EH (cell line): ENCODE measurements around the gene UBE2L3.

Source experiments
- DNase-seq: peaks from one replicate; pipeline ENCODE4 v3.0.0-alpha.2; 2015; ENCODE audit warnings: low read depth

UBE2L3 gene

GRCh38 chr22:21646608-21647590 is 79.4 kb downstream of the UBE2L3 start:
- DNase-seq, result peak; percentile 82

DNA sequence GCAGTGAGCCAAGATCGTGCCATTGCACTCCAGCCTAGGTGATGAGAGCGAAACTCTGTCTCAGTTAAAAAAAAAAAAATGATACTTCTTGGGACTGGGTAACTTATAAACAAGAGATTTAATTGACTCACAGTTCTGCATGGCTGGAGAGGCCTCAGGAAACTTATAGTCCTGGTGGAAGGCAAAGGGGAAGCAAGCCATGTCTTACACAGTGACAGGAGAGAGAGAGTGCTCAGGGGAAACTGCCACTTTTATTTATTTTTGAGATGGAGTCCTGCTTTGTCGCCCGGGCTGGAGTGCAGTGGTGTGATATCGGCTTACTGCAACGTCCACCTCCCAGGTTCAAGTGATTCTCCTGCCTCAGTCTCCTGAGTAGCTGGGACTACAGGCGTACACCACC is 82.8 kb downstream of the UBE2L3 start:
- no peak for DNase-seq

DNA sequence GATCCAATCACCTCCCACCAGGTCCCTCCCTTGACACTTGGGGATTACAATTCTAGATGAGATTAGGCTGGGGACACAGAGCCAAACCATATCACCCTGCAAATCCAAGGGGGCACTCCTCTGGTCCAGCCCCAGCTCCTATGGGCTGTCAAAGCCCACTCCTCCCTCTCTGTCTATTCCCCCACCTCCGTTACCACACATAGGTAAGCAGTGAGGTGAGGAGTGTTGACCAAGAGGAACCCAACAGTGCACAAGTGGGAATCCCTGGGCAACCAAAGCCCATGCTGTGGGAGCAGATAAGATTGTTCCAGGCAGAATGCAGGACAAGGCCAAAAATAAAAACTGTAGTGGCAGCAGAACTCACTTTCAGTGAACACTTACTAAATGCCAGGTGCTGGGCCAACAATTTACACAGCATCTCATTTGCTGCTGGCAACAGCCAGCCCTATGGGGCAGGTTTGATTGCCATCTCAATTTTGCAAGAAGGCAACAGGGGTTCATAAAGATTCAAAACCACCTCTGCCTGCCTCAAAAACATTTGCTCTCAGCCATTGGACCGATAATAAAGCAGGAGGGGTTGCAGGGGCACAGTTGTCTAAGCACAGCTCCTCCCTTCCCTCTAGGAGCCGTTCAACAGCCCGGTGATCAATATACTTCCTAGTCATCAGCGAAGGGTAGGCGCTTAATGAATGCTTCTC is 83.5 kb downstream of the UBE2L3 start:
- no peak for DNase-seq

DNA sequence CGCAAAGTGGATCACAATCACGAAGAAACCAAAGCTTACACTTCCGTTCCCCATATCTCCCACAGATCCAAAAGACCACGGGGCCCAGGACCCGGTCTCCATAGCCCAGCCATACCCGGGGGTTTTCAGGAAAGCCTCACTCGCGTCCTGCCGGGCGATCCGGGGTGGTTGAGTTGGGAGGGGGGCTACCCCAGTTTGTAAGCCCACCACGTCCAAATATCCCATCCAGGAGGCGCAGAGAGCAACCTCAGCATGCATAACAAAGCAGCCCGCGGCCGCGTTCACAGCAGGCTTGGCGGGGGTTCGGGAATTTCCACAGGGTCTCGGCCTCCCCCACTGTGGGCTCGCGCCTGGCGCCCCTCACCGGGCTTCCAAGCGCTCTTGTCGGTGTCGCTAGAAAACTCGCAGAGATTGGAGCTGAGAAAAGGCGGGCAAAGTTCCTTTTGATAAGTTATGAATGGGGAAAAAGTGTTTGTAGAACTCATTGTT is 84.1 kb downstream of the UBE2L3 start:
- no peak for DNase-seq

GRCh38 chr22:21652010-21652546 is 84.6 kb downstream of the UBE2L3 start:
- DNase-seq, result peak; percentile 88

DNA sequence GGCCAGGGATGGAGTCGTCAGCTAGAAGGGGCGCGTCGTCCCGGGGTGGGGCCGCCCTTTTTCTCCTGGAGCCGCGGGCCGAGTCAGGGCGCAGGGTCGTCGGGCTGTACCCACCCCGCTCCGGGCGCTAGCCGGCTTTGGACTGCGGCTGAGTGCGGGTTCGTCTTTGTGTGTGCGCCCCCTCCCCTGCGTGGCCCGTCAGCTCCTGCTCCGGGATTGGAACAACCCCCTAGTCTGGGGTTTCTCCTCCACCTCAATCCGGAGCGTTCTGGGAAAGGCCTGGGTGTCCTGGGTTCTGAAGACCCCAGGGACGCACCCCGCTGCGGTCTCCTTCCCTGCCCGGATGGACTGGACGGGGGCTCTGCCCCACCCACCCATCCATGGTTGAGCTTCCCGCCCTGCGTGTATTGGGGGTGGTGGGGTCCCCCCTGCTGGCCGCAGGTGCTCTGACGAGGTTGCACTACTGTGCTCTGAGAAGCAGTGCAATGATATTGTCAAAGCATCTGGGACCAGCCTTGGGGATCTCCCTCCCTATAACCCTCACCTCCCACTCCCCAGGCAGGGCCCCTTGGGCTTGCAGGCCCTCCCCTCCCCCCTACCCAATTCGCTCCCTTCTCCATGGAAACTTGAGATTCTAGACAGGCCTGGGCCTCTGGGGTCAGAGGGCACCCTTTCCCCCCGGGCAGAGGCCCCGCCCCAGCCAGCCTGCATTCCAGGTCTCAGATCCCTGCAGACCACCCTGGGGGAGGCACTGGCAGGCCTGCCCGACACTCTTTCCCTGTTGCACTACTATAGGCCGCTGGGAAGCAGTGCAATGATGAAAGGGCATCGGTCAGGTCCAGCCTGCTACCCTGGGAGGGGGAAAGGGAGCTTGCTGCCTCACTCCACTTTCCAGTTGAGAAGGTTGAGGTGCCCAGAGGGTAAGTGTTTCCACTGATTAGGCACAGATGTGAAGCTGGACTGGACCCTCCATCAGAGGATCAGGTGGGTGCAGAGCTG is 85.3 kb downstream of the UBE2L3 start:
- DNase-seq, result no peak

DNA sequence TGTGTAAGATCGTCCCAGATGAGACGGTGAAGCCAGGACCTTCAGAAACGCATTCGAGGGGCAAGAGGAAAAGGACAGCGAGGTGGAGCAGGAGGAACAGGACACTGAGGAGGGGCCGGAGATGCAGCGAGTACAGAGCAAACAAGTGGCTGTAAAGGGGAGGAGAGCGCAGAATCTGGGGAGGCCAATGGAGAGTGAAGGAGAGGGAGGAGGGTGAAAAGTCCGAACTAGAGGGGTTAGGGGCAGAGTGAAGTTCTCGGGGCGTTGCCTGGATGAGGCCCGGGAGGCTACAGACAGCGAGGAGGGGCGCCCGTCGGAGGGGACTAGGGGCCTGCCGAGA is 89.5 kb downstream of the UBE2L3 start:
- no peak for DNase-seq

DNA sequence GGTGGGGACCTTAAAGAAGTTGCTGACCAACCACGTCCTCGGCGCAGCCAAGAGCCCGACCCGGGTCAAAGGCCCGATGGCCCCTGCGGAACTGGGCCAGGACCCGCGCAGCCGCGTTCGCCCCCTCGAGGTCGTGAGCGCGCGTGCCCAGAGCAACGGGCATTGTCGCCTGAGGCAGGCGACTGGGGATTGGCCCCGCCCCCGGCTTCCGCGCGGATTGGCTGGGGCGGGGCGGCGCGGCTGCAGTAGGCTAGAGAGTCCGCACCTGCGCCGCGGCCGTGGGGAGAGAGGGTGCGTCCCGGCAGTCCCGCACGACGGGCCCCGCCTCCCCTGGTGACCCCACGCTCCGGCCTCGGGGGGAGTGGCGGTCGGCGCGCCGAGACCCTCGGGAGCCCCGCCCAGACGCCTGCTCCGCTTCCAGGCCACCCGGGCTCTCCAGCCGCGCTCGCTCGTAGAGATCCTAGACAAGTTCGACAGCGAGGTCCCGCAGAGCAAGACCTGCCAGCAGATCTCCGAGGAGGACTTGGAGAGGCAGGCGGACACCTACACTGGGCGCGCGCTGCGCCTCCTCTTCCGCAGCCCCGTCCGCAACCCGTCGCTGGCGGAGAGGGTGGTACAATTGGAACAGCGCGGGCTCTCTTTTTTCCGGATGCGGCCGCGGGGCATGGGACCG is 90.0 kb downstream of the UBE2L3 start:
- DNase-seq, result peak; percentile 55

DNA sequence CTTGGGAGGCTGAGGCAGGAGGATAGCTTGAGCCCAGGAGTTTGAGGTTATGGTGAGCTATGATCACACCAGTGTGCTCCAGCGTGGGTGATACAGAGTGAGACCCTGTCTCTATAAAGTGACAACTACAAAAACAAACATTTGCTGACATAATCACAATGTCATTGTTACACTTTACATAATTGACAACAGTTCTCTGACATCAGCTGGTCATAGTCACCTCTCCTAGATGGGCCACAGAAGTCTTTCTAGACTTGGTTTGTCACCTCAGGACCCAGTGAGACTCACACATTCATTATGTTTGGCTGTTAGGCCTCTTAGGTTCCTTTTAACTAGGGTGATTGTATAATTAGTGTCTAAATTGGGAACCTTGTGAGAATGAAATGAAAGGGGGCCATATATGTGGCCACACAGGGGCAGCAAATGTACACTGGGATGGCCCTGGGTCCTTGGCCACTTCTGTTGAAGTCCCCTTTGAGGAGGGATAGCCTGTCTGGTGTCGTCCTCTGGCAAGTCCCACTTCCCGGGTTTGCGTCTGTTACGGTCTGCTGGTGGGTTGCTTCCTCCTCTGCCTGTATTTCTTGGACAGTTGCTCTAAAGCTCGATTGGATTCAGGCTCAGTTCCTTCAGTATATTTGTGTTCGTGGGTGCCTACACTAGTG is 92.5 kb downstream of the UBE2L3 start:
- DNase-seq, result no peak

DNA sequence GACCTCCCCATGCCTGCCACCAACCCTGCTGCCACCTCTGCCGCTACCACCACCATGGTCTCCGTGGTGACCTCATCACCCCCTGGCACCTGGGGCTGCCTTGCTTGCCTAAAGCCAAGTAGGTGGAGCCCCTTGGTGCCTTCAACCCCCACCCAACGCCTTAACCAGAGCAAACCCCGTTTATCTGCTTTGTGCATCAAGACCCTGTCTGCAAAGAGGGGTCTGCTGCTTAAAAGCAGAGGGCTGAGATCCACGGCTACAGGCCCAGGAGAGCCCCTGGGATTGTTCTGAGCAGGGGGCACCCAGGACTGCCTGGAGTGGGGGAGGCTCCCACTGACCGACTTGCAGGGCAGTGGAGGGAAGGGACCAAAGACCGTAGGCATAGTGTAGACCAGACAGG is 93.4 kb downstream of the UBE2L3 start:
- no peak for DNase-seq

- no peak for DNase-seq
Observed at GRCh38 chr22:21661991-21662390, 94.5 kb downstream of the UBE2L3 start.

DNA sequence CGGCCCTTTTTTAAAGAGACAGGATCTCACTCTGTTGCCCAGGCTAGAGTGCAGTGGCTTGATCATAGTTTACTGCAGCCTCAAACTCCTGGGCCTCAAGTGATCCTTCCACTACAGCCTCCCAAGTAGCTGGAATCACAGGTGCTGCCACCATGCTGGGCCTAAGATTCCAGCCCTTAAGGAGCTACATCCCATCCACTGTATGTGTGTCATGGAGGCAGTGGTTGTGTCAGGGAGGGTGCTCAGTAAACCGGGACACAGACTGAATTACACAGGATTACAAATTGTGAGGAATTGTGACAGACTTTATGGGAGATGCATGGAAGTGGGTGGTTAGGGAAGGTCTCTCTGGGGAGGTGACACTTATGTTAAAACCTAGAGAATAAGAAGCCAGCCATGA is 96.2 kb downstream of the UBE2L3 start:
- no peak for DNase-seq

GRCh38 chr22:21665047-21665851 is 97.7 kb downstream of the UBE2L3 start:
- no peak for DNase-seq

DNA sequence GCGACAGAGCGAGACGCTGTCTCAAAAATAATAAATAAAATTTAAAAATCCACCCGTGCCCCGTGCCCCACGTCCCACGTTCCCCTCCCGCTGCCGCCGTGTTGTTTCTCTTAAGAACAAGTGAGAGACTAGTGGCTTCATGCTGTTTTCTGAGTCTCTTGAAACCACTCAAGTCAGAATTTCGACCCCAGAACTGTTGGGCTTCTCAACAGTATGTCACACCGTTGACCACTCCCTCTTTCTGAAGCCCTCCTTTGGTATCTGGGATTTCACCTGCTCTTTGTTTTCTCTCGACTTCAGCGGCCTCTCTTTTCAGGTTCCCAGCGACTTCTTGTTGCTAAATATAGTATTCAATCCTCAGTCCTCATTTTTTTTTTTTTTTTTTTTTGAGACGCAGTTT is 99.3 kb downstream of the UBE2L3 start:
- no peak for DNase-seq

- DNase-seq, result no peak
Observed at GRCh38 chr22:21669026-21669425, 101.5 kb downstream of the UBE2L3 start.

- DNase-seq, result no peak
Observed at GRCh38 chr22:21672107-21672629, 104.7 kb downstream of the UBE2L3 start.
